ENCODE data around the gene DDO.

Gene DDO

DNA sequence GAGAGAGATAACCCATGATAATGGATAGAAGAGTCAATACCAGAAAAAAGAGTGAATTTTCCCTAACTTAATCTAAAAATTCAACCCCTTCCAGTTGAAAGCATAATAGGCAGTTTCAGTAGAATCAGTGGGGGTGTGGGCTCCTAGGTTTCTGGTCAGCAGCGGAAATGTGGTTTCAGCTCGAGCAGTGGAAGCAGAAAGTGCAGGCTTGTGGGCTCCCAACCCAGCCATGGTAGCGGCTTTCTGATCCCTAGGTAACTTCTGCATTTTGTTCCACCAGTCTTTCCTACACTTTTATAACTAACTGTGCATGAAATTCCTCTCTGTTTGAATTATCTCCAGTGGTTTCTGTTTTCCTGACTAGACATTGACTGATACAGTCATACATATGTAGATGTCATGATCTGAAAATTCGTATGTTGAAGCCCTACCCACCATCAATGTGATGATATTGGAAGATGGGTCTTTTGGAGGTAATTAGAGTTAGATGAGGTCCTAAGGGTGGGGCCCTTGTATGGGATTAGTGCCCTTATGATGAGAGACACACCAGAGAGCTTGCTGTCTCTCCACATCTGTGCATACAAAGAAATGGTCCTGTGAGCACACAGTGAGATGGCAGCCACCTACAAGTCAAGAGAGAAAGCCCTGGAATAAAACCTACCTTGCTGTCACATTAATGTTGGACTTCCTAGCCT, 6.5 kb upstream of the DDO start:
- DNase-seq (ENCODE audit: low read depth in 1 of 2, low spot score in 1 of 2): no peak

DNA sequence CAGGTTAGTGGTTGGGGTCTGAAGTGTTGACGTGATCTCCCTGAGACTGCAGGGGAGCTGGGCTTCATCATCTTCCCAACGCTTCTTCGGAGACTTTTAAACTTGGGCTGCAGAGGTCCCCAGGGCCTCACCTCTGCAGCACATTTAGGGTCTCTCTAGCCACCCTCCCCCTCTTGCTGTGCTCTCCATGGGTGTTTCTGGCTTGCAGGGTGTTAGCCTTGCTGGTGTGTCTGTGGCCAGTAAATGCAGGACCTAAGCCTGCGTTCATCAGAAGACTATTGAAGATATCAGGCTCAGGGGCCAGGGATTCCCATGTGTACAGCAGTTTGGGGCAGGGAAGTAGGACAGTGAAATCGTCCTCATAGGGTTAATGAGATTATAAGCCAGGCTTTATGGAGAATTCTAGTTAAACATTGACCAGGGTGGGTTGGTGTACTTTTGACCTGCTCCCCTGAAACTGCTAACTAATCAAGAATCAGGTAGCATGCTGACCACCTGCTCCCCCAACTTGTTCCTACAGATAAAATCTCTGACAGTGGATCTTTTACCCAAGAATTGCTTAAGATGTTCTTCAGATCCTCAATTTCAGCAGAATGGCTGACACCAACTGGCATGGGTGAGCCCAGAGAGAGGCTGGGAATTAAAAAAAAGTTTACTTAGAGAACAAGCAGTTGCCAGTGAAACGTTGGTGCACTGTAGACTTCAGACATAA, 3.8 kb upstream of the DDO start:
- DNase-seq (ENCODE audit: low read depth in 1 of 2, low spot score in 1 of 2): no peak

DNA sequence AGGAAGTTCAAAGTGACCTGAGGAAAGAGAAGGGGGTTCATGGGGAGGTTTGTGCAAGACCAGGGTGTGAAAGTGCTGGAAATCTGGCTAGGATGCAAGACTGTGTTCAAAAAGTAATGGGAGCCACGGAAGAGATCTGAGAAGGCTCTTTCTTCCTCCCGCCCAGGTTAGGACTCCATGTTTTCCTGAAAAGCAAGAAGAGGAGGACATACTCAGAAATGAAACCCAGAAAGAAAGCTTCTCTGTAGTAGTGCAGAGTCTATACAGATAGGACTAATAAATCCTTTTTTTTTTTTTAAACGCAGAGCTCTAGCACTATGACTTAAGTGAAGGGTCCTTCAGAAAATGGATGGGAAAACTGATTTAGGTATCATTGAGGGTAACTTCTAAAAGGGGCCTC, 3.2 kb upstream of the DDO start:
- no peak for DNase-seq (ENCODE audit: low read depth in 1 of 2, low spot score in 1 of 2)

DNA sequence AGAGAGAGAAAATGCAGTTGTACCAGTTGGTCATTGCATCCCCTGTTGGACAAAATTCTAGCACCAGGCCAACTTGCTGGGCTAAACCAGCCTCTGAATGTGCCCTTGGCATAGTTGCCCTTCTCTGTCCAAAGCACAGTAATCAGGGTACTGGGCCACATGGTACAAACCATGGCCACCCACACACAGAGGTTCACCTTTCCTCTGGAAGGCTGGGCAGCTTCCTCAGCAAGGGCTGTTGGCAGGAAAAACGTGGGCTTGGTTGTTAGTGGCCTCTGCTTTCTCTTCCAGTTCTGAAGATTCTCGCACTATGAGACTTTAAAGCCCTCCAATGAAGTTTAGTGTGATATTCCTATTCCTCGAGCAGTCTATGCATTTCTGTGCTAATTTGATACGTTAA, 706 bp downstream of the DDO start:
- DNase-seq (ENCODE audit: low read depth in 1 of 2, low spot score in 1 of 2): no peak

DNA sequence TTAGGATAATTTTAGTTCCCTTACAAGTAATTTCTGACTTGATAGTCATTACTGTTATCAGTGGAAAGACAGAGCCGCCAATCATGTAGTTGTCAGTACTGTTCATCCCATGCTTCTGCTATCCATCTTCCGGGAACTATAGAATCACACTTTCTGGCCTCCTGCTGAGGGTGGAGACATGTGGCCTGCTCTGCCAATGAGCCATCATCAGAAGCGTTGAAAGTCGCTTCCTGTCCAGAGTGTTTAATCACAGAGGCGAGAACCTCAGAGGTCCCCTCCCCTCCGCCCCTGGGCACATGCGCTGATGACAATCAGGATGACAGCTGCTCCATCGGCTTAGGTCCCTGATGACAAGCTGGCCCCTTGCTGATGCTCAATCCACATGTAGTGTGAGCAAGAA, 3.0 kb downstream of the DDO start:
- no peak for DNase-seq (ENCODE audit: low read depth in 1 of 2, low spot score in 1 of 2)

DNA sequence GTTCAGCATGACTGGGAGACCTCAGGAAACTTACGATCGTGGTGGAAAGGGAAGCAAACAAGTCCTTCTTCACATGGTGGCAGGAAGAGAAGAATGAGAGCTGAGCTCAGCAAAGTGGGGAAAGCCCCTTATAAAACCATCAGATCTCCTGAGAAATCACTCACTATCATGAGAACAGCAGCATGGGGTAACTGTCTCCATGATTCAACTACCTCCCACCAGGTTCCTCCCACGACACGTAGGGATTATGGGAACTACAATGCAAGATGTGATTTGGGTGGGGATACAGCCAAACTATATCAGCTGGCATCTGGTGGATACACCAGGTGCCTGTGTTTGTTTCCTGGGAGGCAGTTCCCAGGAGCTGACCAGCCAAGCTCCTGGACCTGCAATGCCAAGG, 4.9 kb downstream of the DDO start:
- DNase-seq (ENCODE audit: low read depth in 1 of 2, low spot score in 1 of 2): no peak

DNA sequence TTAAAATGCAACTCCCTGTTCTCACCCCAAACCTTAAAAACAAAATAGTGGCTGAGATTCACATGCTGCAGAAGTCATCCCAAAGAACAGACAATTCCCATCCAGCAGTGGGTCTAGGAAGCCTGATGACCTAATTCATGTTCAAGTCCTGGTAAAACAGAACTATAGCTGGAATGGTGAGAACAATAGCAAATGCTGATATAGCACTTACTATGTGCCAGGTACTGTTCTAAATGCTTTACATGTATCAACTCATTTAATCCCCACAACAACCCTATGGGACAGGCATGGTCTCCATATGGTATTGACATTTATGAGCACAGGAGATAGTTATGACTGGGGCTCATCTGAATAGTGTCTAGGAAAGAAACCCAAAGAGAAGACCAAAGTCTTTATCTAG, 5.6 kb downstream of the DDO start:
- no peak for DNase-seq (ENCODE audit: low read depth in 1 of 2, low spot score in 1 of 2)

DNA sequence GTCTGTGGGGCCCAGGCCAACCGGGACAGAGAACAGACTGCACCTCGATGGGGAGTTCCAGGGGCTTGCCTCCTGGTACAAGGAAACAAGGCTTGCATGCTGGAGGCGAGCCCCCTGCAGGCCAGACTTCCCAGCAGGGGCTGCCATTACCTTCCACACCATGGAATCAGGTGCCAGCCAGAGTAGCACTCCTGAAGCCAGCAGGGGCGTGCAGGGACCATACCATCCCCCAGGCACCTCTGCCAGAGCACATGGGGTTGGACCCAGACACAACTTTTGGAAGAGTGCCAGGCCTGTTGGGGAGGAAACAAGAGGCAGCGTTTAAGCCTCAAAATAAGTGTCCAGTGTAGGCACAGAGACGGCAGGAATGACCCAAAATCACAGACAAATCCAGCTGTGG, 6.5 kb downstream of the DDO start:
- DNase-seq (ENCODE audit: low read depth in 1 of 2, low spot score in 1 of 2): no peak

DNA sequence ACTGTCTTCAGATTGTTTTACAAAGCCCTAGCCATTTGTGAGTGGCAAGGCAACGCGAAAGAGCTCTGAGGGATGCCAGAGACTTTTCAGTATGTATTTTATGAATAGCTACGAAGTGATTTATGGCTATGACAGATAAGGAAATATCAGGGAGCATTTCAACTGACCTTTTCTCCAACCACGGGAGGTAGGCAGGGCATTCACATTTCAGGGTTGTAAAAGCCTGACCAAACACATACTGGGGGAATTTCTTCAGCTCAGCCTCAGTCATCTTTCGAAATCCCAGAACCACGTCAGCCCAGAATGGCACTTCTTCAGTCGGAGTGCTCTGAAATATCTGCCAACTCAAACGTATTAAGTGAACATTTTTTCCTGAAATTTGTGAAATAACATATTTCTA, 10.8 kb downstream of the DDO start:
- no peak for DNase-seq (ENCODE audit: low read depth in 1 of 2, low spot score in 1 of 2)

DNA sequence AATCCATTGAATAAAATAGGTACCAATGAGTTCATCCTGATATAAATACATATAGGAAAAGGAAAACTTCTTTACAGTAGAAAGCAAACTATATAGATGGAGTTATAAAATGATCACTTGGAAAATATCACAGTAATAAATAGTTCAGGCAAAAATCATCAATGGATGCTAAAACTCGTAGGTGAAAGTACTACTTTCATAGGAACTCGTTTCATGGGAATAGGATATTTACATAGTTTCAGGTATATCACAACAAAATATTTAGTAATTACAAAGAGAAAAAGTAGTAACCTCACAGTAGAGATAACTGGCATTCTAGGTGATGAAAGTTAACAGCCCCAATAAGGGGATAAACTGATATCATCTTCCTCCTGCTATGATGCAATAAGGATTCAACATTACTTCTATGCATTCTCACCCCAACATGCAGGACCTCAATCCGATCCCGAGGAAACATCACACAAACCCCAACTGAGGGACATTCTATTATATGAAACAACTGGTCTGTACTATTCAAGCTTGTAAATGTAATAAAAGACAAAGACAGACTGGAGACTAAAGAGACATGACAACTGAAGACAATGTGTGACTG, 13.7 kb downstream of the DDO start:
- DNase-seq (ENCODE audit: low read depth in 1 of 2, low spot score in 1 of 2): no peak

DNA sequence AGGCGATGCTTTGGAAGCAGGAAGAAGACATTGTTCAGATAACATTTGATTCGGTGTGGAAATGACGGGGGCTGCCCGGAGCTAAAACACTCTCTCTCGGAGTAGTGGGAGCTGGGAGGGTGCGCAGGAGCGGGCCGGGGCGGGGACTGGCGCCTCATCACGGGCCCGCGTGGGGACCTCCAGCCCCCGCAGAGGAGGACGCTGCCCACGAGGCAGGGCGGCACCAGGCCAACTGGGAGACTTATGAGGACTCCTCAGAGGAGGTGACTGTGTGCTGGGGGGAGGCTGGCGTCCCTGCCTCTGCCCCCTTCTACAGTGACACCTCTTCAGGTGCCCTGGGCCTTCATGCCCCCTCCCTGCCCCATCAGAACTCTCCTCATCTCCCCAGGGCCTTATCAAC, 15.2 kb downstream of the DDO start:
- DNase-seq (ENCODE audit: low read depth in 1 of 2, low spot score in 1 of 2): no peak

DNA sequence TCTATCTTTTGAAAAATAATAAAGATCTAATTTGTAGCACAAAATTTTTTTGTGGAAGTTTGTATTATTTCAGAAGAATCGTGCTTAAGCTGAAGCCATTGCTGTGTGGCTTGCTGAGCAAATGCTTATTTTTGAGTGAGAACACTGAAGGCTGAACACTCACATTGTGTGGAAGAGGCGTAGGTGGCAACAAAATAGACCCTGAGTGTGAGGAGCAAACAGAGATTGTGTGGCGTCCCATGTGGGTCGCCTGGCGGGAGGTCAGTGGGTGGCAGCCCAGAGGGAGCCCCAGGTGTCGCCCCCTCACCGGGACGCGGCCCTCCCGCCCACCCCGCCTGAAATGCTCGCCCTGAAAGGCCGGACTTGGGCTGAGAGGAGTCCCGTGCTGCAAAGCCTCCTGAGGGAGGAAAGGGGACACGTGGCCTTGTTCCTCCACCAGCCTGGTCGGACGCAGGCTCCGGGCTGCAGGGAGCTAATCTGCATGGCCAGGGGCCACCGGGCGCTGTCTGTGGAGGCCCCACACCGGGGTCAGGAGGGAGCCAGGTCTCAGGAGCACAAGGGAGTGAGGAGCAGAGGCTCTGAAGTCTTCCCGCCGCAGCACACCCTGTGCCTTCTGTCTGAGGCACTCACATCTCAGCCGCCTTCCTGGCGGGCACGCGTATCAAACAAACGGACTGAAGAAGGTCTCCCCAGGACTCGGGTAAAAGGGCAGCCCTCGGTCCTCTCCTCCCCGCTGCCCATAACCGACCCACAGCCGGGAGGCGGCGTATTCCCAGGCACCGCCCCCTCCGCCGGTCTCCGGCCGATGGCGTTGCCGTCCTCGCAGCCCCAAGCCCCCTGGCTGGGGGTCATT, 15.9 kb downstream of the DDO start:
- no peak for DNase-seq (ENCODE audit: low read depth in 1 of 2, low spot score in 1 of 2)

DNA sequence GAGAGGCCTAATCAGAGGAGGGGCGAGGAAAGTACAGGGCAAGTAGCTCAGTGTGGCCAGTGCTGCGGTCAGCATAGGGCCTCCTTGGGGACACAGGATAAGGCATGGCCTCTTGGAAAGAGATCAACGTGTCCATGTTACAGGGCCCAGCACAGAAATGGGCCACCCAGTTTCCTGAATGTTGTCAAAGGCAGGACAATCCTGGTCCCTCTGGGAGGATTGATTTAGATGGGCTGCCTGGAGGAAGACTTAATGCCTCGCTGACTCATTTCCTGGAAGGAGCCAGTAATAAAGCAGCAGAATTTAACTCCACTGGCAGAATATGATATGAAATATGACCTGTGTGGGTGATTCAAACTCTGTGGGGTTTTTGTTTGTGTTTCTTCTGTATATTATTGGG, 16.6 kb downstream of the DDO start:
- no peak for DNase-seq (ENCODE audit: low read depth in 1 of 2, low spot score in 1 of 2)

DNA sequence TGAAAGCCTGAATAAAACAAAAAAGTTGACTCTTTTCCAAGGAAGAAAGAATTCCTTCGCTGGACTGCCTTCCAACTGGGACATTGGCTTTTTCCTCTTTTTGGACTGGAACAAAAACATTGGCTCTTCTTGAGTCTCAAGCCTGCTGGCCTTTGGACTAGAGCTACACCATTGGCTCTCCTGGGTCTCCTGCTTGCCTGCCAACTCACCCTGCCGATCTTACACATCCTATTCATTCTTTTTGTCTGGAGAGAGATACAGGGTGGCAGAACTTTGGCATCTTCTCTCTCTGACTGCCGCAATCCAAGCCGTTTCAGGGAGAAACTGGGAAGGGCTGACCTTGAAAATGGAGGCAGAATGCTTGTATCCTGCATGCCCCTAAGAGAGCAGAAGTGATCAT, 20.2 kb downstream of the DDO start:
- no peak for DNase-seq (ENCODE audit: low read depth in 1 of 2, low spot score in 1 of 2)

DNA sequence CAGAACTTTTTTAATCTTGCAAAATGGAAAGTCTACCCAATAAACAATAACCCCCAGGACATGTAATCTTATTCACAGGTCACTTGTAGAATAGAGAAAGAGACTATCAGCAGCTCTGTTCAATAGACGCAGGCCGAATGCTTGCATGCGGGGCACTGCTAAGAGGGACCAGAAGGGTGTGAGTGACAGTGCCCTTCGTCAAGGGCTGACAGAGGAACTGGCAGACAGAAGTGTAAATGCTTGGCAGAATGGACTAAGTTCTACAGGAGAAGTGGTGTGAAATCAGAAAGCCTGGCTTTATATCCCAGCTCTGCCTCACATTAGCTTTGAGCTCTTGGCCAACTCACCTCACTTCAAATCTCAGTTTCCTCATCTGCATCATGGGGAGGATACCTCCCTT, 21.0 kb downstream of the DDO start:
- no peak for DNase-seq (ENCODE audit: low read depth in 1 of 2, low spot score in 1 of 2)

DNA sequence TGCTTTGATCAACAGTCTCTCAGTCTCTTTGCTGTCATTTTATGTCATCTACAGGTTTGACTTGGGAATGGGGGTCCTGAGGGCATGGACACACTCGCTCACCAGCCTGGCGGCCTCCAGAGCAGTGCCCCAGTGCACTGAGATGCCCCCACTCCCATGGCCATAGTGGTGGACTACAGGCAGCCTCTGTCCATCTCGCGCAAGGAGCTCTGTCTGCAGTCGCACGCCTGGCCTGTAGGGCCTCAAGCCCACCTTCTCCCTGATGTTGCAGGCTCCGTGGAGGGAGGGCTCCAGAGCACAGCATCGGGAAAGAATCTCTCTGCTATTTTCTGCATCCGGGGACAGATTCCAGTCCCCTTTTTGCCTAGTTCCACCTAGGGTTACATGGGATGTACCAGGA, 22.6 kb downstream of the DDO start:
- DNase-seq (ENCODE audit: low read depth in 1 of 2, low spot score in 1 of 2): no peak

DNA sequence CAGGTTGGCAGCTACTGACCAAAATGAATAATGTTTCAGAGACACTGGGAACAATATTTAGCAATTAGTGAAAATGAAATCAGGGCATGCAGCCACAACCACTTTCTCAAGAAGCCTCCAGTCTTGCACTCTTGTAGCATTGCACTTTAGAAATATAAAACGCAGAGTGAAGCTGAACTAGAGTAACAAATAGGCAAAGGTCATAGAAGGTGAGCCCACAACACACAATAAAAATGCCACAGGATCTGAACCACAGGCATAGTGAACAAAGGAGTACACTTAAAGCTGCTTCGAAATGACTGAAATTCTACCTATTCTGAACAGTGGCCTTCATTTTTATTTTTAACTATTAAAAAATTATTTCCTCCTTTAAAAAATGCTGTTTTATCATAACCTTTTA, 25.0 kb downstream of the DDO start:
- no peak for DNase-seq (ENCODE audit: low read depth in 1 of 2, low spot score in 1 of 2)

DNA sequence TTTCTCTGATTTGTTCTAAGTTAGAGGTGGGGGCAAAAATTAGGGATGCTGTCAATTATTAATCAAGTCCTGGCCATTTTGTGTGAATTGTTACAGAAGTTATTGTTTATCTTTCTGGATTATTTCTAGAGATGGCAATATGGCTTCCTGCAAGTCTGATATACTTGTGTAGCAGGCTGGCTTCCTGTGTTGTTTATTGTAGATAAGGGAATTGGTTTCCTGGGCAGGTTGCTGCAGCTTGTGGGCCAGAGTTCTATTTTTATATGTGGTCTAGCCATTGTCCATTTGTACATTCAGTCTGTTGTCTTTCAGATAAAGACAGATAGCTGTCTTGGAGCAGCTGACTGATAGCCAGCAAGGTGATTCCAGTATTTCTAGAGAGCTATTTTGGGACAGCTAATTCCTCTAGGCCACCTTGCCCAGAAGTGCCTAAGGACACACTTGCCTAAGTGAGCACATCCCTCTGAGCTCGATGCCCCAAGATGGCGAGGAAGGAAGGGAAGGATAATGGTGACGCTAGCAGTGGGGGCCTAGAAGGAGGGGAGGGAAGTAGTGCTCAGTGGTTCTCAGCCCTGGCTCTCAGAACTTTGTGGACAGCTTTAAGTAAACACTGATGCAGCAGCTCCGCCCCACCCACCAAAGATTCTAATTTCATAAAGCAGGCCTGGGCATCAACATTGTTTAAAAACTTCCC, 25.5 kb downstream of the DDO start:
- no peak for DNase-seq (ENCODE audit: low read depth in 1 of 2, low spot score in 1 of 2)

DNA sequence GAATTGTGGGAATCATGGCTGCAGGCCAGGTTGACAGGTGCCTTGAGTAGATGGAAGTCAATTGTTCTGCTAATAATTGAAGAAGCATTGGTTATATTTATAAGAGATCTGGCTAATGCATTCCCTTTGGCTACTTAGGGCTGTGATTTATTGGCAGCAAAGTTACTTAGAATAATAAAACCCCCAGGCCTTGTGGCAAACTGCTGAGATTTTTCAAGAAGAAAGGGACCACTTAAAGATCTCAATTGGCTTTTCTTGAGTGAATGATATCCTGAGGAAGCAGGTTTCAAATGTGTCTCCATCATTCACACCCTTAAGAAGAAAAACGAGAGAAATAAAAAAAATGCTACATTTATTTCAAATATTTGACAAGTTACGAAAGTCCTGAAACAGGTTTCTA, 27.4 kb downstream of the DDO start:
- DNase-seq (ENCODE audit: low read depth in 1 of 2, low spot score in 1 of 2): no peak

DNA sequence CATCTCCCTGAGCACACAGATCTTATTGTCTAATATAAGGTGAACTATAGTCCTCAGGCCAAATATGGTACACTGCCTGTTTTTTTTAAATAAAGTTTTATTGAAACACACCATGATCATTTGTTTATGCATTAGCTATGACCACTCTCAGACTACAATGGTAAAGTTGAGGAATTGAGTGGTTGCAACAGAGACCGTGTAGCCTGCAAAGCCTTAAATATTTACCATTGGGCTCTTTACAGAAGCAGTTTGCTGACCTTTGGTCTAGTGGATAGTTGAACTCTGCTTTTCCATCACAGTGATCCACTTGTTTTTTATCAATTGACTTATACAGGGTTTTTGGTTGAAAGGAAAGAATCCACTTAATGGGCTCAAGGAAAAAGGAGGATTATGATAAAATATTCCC, 29.9 kb downstream of the DDO start:
- no peak for DNase-seq (ENCODE audit: low read depth in 1 of 2, low spot score in 1 of 2)

DNA sequence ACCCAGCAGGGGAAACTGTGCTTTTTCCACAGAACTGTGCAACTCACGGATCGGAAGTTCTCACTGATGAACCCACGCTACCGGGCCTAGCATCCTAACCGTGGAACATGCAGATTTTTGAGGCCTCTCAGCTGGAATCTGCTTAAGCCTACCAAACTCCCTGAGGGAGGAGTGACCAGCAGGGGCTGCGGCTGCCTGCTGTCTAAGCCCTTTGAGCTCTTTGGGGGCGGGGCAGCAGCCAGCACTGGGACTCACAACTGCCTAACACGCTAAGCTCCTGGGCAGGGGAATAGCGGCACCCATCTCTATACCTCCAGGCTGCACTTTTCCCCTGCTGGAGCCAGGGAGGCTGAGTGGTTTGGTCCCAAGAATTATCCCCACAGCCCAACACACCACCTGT, 36.8 kb downstream of the DDO start:
- no peak for DNase-seq (ENCODE audit: low read depth in 1 of 2, low spot score in 1 of 2)

All from stimulated activated CD4-positive, alpha-beta T cell treated with anti-CD3 and anti-CD28 coated beads, Interleukin-15, amount 100 ng/mL, for 1 hour (primary cell).